ENCODE measurements around the gene FAM9B. TPM values are rescaled to one million over a fixed set of nuclear protein-coding genes. Genes with fewer than 3 reads are reported as not detected.

FAM9B gene
- polyA plus RNA-seq, 1 donor from 2014 or later = not detected

- Histone ChIP-seq H4K20me1 (ENCODE audit: insufficient read depth) (no peaks in the 10 kb centered on the region), H3K27ac (ENCODE audit: low read length) (no peak overlapping the region), H3K9ac (ENCODE audit: low read length) (no peak overlapping the region), H3K9me3 (ENCODE audit: low read length) (no peaks in the 10 kb centered on the region), H3K4me3 (ENCODE audit: low read length) (no peak overlapping the region), H3K79me2 (replicated peaks; ENCODE audit: insufficient read depth, low read length) (no peaks in the 10 kb centered on the region), H3K9me2 (ENCODE audit: insufficient read depth, low read length) (no peaks in the 10 kb centered on the region), H2AFZ (ENCODE audit: low read depth, low read length) (no peak overlapping the region), H3K4me2 (ENCODE audit: low read length) (no peak overlapping the region), H3K27me3 (ENCODE audit: insufficient read depth, low read depth, low read length) (no peaks in the 10 kb centered on the region), H3F3A (ENCODE audit: insufficient read depth, low read length, poor library complexity, severe bottlenecking) (no peaks in the 10 kb centered on the region), H3K36me3 (ENCODE audit: insufficient read depth, low read length) (no peaks in the 10 kb centered on the region)
- TF ChIP-seq POLR2AphosphoS5 (IDR thresholded peaks at IDR 0.05) = no peak
- TF ChIP-seq RAD21 (conservative IDR thresholded peaks at IDR 0.05) = no peak
- no peak for TF ChIP-seq EP300 (conservative IDR thresholded peaks at IDR 0.05; ENCODE audit: poor library complexity, severe bottlenecking)
- TF ChIP-seq SMC3 (conservative IDR thresholded peaks at IDR 0.05; ENCODE audit: poor library complexity) = no peak
- no peak for TF ChIP-seq CTCF (IDR thresholded peaks at IDR 0.05; ENCODE audit: poor library complexity, severe bottlenecking)
- no peak for TF ChIP-seq EZH2 (IDR thresholded peaks at IDR 0.05; ENCODE audit: borderline replicate concordance, insufficient read depth, low read length, poor library complexity, severe bottlenecking)
- no peak for TF ChIP-seq TAF1 (IDR thresholded peaks at IDR 0.05; ENCODE audit: low read depth)
- TF ChIP-seq MXI1 (conservative IDR thresholded peaks at IDR 0.05; ENCODE audit: poor library complexity, severe bottlenecking) = no peak
- no peak for TF ChIP-seq REST (IDR thresholded peaks at IDR 0.05; ENCODE audit: borderline replicate concordance)
These were observed 49.7 kb downstream of the FAM9B start for GRCh38 chrX:8984231-8984630.

- no peak for TF ChIP-seq POLR2AphosphoS5 (IDR thresholded peaks at IDR 0.05)
- no peaks in the 10 kb centered on the region for H3K36me3 ChIP-seq (ENCODE audit: insufficient read depth, low read length)
- no peaks in the 10 kb centered on the region for H3K9me2 ChIP-seq (ENCODE audit: insufficient read depth, low read length)
- no peaks in the 10 kb centered on the region for H4K20me1 ChIP-seq (ENCODE audit: insufficient read depth)
- H3K27ac ChIP-seq (ENCODE audit: low read length) = no peak overlapping the region
- no peak overlapping the region for H2AFZ ChIP-seq (ENCODE audit: low read depth, low read length)
- no peak overlapping the region for H3K4me3 ChIP-seq (ENCODE audit: low read length)
- no peaks in the 10 kb centered on the region for H3K9me3 ChIP-seq (ENCODE audit: low read length)
- H3K9ac ChIP-seq (ENCODE audit: low read length) = no peak overlapping the region
- no peak overlapping the region for H3K4me2 ChIP-seq (ENCODE audit: low read length)
- H3K27me3 ChIP-seq (ENCODE audit: insufficient read depth, low read depth, low read length) = no peaks in the 10 kb centered on the region
- H3K79me2 ChIP-seq (replicated peaks; ENCODE audit: insufficient read depth, low read length) = no peaks in the 10 kb centered on the region
- no peaks in the 10 kb centered on the region for H3F3A ChIP-seq (ENCODE audit: insufficient read depth, low read length, poor library complexity, severe bottlenecking)
These were observed 52.2 kb downstream of the FAM9B start for GRCh38 chrX:8981723-8982122.

GRCh38 chrX:8980756-8981155, 53.2 kb downstream of the FAM9B start:
- Histone ChIP-seq H3K27ac (ENCODE audit: low read length) (no peak overlapping the region), H3K9ac (ENCODE audit: low read length) (no peak overlapping the region), H3K9me3 (ENCODE audit: low read length) (no peaks in the 10 kb centered on the region), H3K27me3 (ENCODE audit: insufficient read depth, low read depth, low read length) (no peaks in the 10 kb centered on the region), H3K36me3 (ENCODE audit: insufficient read depth, low read length) (no peaks in the 10 kb centered on the region), H3K9me2 (ENCODE audit: insufficient read depth, low read length) (no peaks in the 10 kb centered on the region), H3K79me2 (replicated peaks; ENCODE audit: insufficient read depth, low read length) (no peaks in the 10 kb centered on the region), H3K4me2 (ENCODE audit: low read length) (no peak overlapping the region), H3K4me3 (ENCODE audit: low read length) (no peak overlapping the region), H3F3A (ENCODE audit: insufficient read depth, low read length, poor library complexity, severe bottlenecking) (no peaks in the 10 kb centered on the region), H2AFZ (ENCODE audit: low read depth, low read length) (no peak overlapping the region), H4K20me1 (ENCODE audit: insufficient read depth) (no peaks in the 10 kb centered on the region)
- TF ChIP-seq TAF1 (IDR thresholded peaks at IDR 0.05; ENCODE audit: low read depth) (no peak), EZH2 (IDR thresholded peaks at IDR 0.05; ENCODE audit: borderline replicate concordance, insufficient read depth, low read length, poor library complexity, severe bottlenecking) (no peak), REST (IDR thresholded peaks at IDR 0.05; ENCODE audit: borderline replicate concordance) (no peak), MXI1 (conservative IDR thresholded peaks at IDR 0.05; ENCODE audit: poor library complexity, severe bottlenecking) (no peak)

Data from neural cell (in vitro differentiated cells).